ENCODE measurements around the gene CDCA8.
"Not testable (repeated sequence)": the region's sequence is repeated elsewhere in the genome, so short reads cannot be mapped to it uniquely, and the experiment has no call there.

The CDCA8 gene

DNA sequence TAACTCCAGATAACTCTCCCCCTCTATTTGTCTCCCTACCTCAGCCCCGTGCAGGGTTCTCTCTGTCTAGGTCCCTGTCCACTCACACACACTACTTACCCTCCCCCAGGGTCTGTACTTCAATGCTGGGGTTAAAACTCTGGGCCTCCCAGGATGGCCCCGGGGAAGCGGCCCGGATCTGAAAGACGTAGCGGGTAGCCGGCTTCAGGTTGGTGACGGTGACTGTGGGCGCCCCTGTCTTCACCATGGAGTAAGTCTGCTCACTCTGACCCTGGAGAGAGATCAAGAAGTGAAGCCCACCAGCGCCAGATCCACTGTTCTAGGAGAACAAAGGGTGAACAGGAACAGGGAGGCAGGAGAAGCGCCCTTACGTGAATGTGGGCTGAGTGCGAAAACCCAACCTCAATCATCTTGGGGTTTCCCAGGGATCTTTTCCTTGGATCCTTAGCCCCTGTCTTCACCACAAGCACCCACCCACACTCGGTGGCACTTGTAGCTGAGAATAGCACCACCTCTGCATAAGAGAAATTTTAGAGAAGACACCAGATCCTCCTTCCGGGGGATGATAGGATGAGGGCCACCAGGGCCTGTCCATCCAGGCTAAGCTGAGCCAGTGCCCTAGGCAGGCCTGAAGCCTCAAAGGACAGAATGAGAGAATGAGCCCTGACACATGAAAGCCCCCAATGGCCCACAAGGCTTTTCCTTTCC, 39.1 kb downstream of the CDCA8 start:
- Histone ChIP-seq H3K79me2 (no peaks in the 10 kb centered on the region), H3K36me3 (ENCODE audit: control insufficient read depth, insufficient read depth, low read length) (no peaks in the 10 kb centered on the region), H3K9ac (no peak overlapping the region), H3K27ac (no peak overlapping the region), H2AFZ (no peak overlapping the region), H3K9me3 (ENCODE audit: control insufficient read depth, low read length) (no peaks in the 10 kb centered on the region), H3K4me3 (ENCODE audit: low read depth, low read length) (no peak overlapping the region), H3K4me2 (ENCODE audit: low read length) (no peak overlapping the region), H3K27me3 (ENCODE audit: control insufficient read depth, insufficient read depth, low read length) (no peaks in the 10 kb centered on the region), H3K4me1 (no peaks in the 10 kb centered on the region)
- no peak for TF ChIP-seq CTCF (IDR thresholded peaks at IDR 0.05)

- Histone ChIP-seq H3K27ac (no peak overlapping the region), H3K4me3 (ENCODE audit: low read depth, low read length) (no peak overlapping the region), H3K27me3 (ENCODE audit: control insufficient read depth, insufficient read depth, low read length) (no peaks in the 10 kb centered on the region)
Measured at GRCh38 chr1:37732111-37732780, 39.9 kb downstream of the CDCA8 start.

GRCh38 chr1:37734629-37735591, 42.6 kb downstream of the CDCA8 start:
- no peak overlapping the region for H3K27ac ChIP-seq
- no peaks in the 10 kb centered on the region for H3K27me3 ChIP-seq (ENCODE audit: control insufficient read depth, insufficient read depth, low read length)
- no peak overlapping the region for H3K4me3 ChIP-seq (ENCODE audit: low read depth, low read length)
- no peaks in the 10 kb centered on the region for H3K36me3 ChIP-seq (ENCODE audit: control insufficient read depth, insufficient read depth, low read length)
- H3K9me3 ChIP-seq (ENCODE audit: control insufficient read depth, low read length): no peaks in the 10 kb centered on the region
- TF ChIP-seq CTCF (IDR thresholded peaks at IDR 0.05): no peak
- no peaks in the 10 kb centered on the region for H3K4me1 ChIP-seq
- no peaks in the 10 kb centered on the region for H3K79me2 ChIP-seq
- no peak overlapping the region for H2AFZ ChIP-seq
- no peak overlapping the region for H3K4me2 ChIP-seq (ENCODE audit: low read length)
- H3K9ac ChIP-seq: no peak overlapping the region

More at GRCh38 chr1:37732111-37732780, 39.9 kb downstream of the CDCA8 start:
- Histone ChIP-seq H3K36me3 (ENCODE audit: control insufficient read depth, insufficient read depth, low read length) (no peaks in the 10 kb centered on the region), H2AFZ (no peak overlapping the region), H3K9me3 (ENCODE audit: control insufficient read depth, low read length) (no peaks in the 10 kb centered on the region), H3K4me2 (ENCODE audit: low read length) (no peak overlapping the region), H3K9ac (no peak overlapping the region), H3K4me1 (no peaks in the 10 kb centered on the region), H3K79me2 (no peaks in the 10 kb centered on the region)
- no peak for TF ChIP-seq CTCF (IDR thresholded peaks at IDR 0.05)

- not testable (repeated sequence) for H2AFZ ChIP-seq; H3K9me3 ChIP-seq (ENCODE audit: control insufficient read depth, low read length); H3K4me2 ChIP-seq (ENCODE audit: low read length); H3K4me3 ChIP-seq (ENCODE audit: low read depth, low read length); H3K79me2 ChIP-seq; H3K4me1 ChIP-seq; H3K36me3 ChIP-seq (ENCODE audit: control insufficient read depth, insufficient read depth, low read length); H3K27me3 ChIP-seq (ENCODE audit: control insufficient read depth, insufficient read depth, low read length); H3K27ac ChIP-seq; H3K9ac ChIP-seq
Measured at GRCh38 chr1:37737975-37738374, 45.7 kb downstream of the CDCA8 start.

DNA sequence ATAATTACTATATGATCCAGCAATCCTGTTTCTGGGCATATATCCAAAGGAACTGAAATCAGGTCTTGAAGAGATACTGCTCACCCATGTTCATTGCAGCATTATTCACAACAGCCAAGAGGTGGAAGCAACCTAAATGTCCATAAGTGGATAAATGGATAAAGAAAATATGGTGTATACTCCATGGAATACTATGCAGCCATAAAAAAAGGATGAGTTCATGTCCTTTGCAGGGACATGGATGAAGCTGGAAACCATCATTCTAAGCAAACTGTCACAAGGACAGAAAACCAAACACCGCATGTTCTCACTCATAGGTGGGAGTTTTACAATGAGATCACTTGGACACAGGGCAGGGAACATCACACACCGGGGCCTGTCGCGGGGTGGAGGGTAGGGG, 46.3 kb downstream of the CDCA8 start:
- H3K27me3 ChIP-seq (ENCODE audit: control insufficient read depth, insufficient read depth, low read length); H3K36me3 ChIP-seq (ENCODE audit: control insufficient read depth, insufficient read depth, low read length): not testable (repeated sequence)

More for the DNA sequence above, 46.3 kb downstream of the CDCA8 start:
- not testable (repeated sequence) for H3K9me3 ChIP-seq (ENCODE audit: control insufficient read depth, low read length); H3K4me3 ChIP-seq (ENCODE audit: low read depth, low read length); H3K27ac ChIP-seq; H3K4me2 ChIP-seq (ENCODE audit: low read length); H3K79me2 ChIP-seq; H3K9ac ChIP-seq; H2AFZ ChIP-seq; H3K4me1 ChIP-seq

Measured in parathyroid adenoma (tissue), 2 donors.